Sigmoid colon (tissue), 7 donors: ENCODE results near the gene ADGRV1. TPM values are rescaled to one million over a fixed set of nuclear protein-coding genes. Genes with fewer than 3 reads are reported as not detected.

Source experiments
- DNase-seq: peaks from one replicate; pipeline ENCODE4 v3.0.0-alpha.2; 2019
- H3K27ac ChIP-seq, 4 donors: fragments of 200-600 bp; sonication (generic); one replicate each; pipeline ENCODE4 v1.5.1; 2016 to 2019; ENCODE audit warnings: mild to moderate bottlenecking in 1 of 4
- H3K27me3 ChIP-seq, 3 donors: fragments of 200-600 bp; sonication (generic); one replicate each; pipeline ENCODE4 v1.5.1; 2019; ENCODE audit warnings: mild to moderate bottlenecking in 1 of 3
- H3K36me3 ChIP-seq, 4 donors: fragments of 200-600 bp; sonication (generic); one replicate each; pipeline ENCODE4 v1.5.1; 2016 to 2019
- H3K4me1 ChIP-seq, 4 donors: fragments of 200-600 bp; sonication (generic); one replicate each; pipeline ENCODE4 v1.5.1; 2017 to 2019
- H3K4me3 ChIP-seq, 4 donors: fragments of 200-600 bp; sonication (generic); one replicate each; pipeline ENCODE4 v1.5.1; 2017 to 2019; ENCODE audit warnings: mild to moderate bottlenecking in 2 of 4, moderate library complexity in 1 of 4
- H3K9me3 ChIP-seq, 4 donors: fragments of 200-600 bp in 3 of 4; sonication (generic) in 3 of 4; one replicate each; pipeline versions ENCODE4 v1.5.1 to v1.6.1; 2013 to 2019
- CTCF ChIP-seq, 4 experiments: fragments of 450-650 bp in 3 of 4; fragments of 200-600 bp in 1 of 4; IDR thresholded peaks; one replicate each; pipeline ENCODE4 v1.5.1; 2016 to 2019; ENCODE audit warnings: antibody characterized with exemption in 4 of 4, mild to moderate bottlenecking in 3 of 4, moderate library complexity in 2 of 4
- EP300 ChIP-seq, 4 donors: sonication (generic); formaldehyde crosslinking; IDR thresholded peaks; one replicate each; pipeline ENCODE4 v1.6.1; 2017; ENCODE audit warnings: antibody characterized with exemption in 4 of 4
- POLR2A ChIP-seq, 2 donors: fragments of 450-650 bp; IDR thresholded peaks; one replicate each; pipeline ENCODE4 v1.6.1; 2016; ENCODE audit warnings: antibody characterized with exemption in 2 of 2, mild to moderate bottlenecking in 2 of 2, moderate library complexity in 2 of 2
- POLR2AphosphoS5 ChIP-seq, 4 donors: sonication (generic); formaldehyde crosslinking; IDR thresholded peaks; one replicate each; pipeline ENCODE4 v1.6.1; 2017; ENCODE audit warnings: antibody characterized with exemption in 4 of 4
- WGBS, 2 donors: extraction: QIAGEN DNeasy Blood & Tissue Kit; methylation state at CpG; one replicate each; pipeline ENCODE4 v1.1.7; 2013; 5-methylcytosine and 5-hydroxymethylcytosine counted together
- intact Hi-C: fragments of 100-400 bp; cut with DNase I; formaldehyde crosslinking; loops from one replicate; pipeline ENCODE4 v1.15.1; 2023
- polyA plus RNA-seq, 3 donors: library from polyadenylated mRNA; stranded (reverse); fragments of 200-250 nt; gene quantifications; one replicate each; pipeline ENCODE4 v1.2.3, GENCODE V29; 2013
- total RNA-seq, 4 donors: library from RNA; depleted of rRNA; stranded (reverse); fragments of >200 nt; gene quantifications; one replicate each; pipeline ENCODE4 v1.1.0, GENCODE V29; 2016
- donor health status: healthy with polysubstance abuse.
- donor health status: Bipolar disorder and iron deficiency.
- donor health status: healthy.

The ADGRV1 gene
- total and polyA plus RNA-seq, 7 donors: 0.54 to 2.1 (median 0.74) TPM; not detected in 1

- Histone ChIP-seq H3K36me3 (no peaks in the 10 kb centered on the region), H3K4me3 (no peak overlapping the region), H3K27ac (no peak overlapping the region), H3K27me3 (no peaks in the 10 kb centered on the region), H3K4me1 (peaks cover 0 to 8% (median 0%) of the 10 kb centered on the region in 4 donors), H3K9me3 (no peaks in the 10 kb centered on the region)
- TF ChIP-seq POLR2A (IDR thresholded peaks at IDR 0.05) (no peak), POLR2AphosphoS5 (IDR thresholded peaks at IDR 0.05) (no peak), CTCF (IDR thresholded peaks at IDR 0.05) (no peak), EP300 (IDR thresholded peaks at IDR 0.05) (no peak)
- intact Hi-C loops: loop anchor here (5.0 kb wide), 1 partner anchor 88 kb away; no protein-coding TSS in a partner anchor
- 39 to 83% methylated on average over 2 of the region's 2 CpGs for WGBS, 2 donors
- DNase-seq: no peak
Measured at GRCh38 chr5:90949469-90950358, 391.1 kb downstream of the ADGRV1 start.

- H3K4me3 ChIP-seq: no peak overlapping the region
- H3K9me3 ChIP-seq: no peaks in the 10 kb centered on the region
- WGBS, 2 donors: 41 to 73% methylated on average over 6 of the region's 6 CpGs
- H3K36me3 ChIP-seq: no peaks in the 10 kb centered on the region
- H3K27me3 ChIP-seq: no peaks in the 10 kb centered on the region
- H3K27ac ChIP-seq: no peak overlapping the region
- peaks cover 0 to 21% (median 6%) of the 10 kb centered on the region in 4 donors for H3K4me1 ChIP-seq
- no peak for DNase-seq
- intact Hi-C loops: no loop called here
- TF ChIP-seq POLR2A (IDR thresholded peaks at IDR 0.05) (no peak), EP300 (IDR thresholded peaks at IDR 0.05) (no peak), CTCF (IDR thresholded peaks at IDR 0.05) (no peak), POLR2AphosphoS5 (IDR thresholded peaks at IDR 0.05) (no peak)
Measured at GRCh38 chr5:90955001-90955635, 396.5 kb downstream of the ADGRV1 start.

DNA sequence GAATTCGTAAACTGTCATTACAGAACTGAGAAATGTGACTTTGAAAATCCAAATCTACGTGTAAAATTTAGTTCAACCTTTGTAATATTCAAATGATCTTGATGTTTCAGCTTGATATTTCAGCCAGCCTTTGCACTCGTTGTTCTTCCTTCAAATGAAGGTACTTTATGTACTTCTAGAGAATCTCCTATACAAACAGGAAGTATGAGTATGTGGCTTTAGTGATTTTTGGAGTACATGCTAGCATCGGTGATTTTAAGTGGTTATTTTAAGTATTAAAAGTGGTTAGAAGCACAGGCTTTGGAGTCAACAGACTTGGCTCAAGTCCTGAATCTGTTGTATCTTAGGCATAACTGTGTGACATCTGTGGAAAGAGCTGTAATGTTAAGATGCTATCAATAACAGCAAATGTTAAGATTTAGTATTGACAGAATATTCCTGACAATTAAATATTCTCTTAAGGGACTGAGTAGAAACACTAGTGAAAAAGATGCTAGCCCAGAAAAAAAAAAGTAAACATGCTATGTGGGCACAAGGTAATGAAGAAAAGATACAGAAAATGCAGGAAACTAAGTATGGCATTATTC, 398.0 kb downstream of the ADGRV1 start:
- Histone ChIP-seq H3K4me1 (peaks cover 0 to 21% (median 6%) of the 10 kb centered on the region in 4 donors), H3K27ac (no peak overlapping the region), H3K27me3 (no peaks in the 10 kb centered on the region), H3K4me3 (no peak overlapping the region), H3K9me3 (no peaks in the 10 kb centered on the region), H3K36me3 (no peaks in the 10 kb centered on the region)
- WGBS, 2 donors: 27 to 43% methylated on average over 4 of the region's 4 CpGs
- no peak for DNase-seq
- no peak for TF ChIP-seq EP300 (IDR thresholded peaks at IDR 0.05)
- no peak for TF ChIP-seq CTCF (IDR thresholded peaks at IDR 0.05)
- no peak for TF ChIP-seq POLR2AphosphoS5 (IDR thresholded peaks at IDR 0.05)
- TF ChIP-seq POLR2A (IDR thresholded peaks at IDR 0.05): no peak
- intact Hi-C loops: no loop called here

DNA sequence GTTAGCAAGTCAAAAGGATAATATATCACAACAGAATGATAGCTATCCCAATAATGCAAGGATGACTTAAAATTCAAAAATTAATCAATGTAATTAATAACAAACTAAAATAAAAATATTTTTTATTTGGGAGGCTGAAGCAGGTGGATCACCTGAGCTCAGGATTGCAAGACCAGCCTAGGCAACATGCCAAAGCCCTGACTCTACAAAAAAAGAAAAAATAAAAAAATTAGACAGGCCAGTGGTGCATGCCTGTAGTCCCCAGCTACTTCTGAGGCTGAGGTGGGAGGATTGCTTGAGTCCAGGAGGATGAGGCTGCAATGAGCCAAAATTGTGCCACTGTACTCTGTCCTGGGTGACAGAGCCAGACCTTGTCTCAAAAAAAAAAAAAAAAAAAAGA, 399.3 kb downstream of the ADGRV1 start:
- TF ChIP-seq EP300 (IDR thresholded peaks at IDR 0.05): no peak
- TF ChIP-seq POLR2A (IDR thresholded peaks at IDR 0.05): no peak
- no peak for TF ChIP-seq CTCF (IDR thresholded peaks at IDR 0.05)
- no peak for TF ChIP-seq POLR2AphosphoS5 (IDR thresholded peaks at IDR 0.05)
- no peak overlapping the region for H3K4me3 ChIP-seq
- H3K4me1 ChIP-seq: peaks cover 0 to 21% (median 6%) of the 10 kb centered on the region in 4 donors
- intact Hi-C loops: no loop called here
- no peak for DNase-seq
- no peak overlapping the region for H3K27ac ChIP-seq
- no peaks in the 10 kb centered on the region for H3K9me3 ChIP-seq
- no peaks in the 10 kb centered on the region for H3K27me3 ChIP-seq
- H3K36me3 ChIP-seq: no peaks in the 10 kb centered on the region
